GM12892 (cell line): ENCODE measurements around the gene CTF1.
A peak's percentile ranks its signal among the peaks of the same experiment; 100 is the strongest.
"Not testable (repeated sequence)": the region's sequence is repeated elsewhere in the genome, so short reads cannot be mapped to it uniquely, and the experiment has no call there.

Source experiments
- DNase-seq: peaks from one replicate; pipeline ENCODE4 v3.0.0; 2011; ENCODE audit not compliant: insufficient read length
- FAIRE-seq: peaks from 2 replicates; lab custom pipeline; 2011; peaks lifted over from hg19 to GRCh38; lab: Jason Lieb, UNC
- POLR2A ChIP-seq: IDR thresholded peaks from 2 replicates; pipeline ENCODE4 v1.6.1; 2011; ENCODE audit warnings: low read depth, low read length, control low read depth
- POLR2AphosphoS5 ChIP-seq: IDR thresholded peaks from 2 replicates; pipeline ENCODE4 v1.6.1; 2011; ENCODE audit warnings: low read depth, low read length, control low read depth
- TAF1 ChIP-seq: IDR thresholded peaks from 2 replicates; pipeline ENCODE4 v1.6.1; 2011; ENCODE audit warnings: low read depth, mild to moderate bottlenecking, control low read depth, low read length, borderline replicate concordance

The CTF1 gene

DNA sequence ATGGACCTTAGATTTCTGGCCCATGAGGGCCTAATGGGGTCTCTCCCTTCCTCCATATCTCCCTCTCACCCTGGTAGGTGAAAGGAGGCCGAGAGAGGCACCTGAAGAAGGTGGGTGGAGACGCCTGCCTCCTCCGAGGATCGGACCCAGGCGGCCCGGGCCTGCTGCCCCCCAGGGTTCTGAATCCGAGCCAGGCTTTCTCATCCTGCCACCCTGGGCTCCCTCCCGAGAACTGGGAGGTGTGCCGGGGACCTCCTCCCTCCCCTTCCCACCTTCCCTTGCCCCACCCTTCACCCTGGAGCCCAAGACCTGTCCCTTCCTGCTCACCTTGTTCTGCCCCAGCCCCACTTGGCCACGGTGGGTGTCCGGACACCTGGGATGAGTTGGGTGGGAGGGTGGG, 32.0 kb downstream of the CTF1 start:
- TF ChIP-seq POLR2AphosphoS5 = no peak
- no peak for TF ChIP-seq TAF1
- no peak for TF ChIP-seq POLR2A
- DNase-seq (no peak), FAIRE-seq (no peak)

DNA sequence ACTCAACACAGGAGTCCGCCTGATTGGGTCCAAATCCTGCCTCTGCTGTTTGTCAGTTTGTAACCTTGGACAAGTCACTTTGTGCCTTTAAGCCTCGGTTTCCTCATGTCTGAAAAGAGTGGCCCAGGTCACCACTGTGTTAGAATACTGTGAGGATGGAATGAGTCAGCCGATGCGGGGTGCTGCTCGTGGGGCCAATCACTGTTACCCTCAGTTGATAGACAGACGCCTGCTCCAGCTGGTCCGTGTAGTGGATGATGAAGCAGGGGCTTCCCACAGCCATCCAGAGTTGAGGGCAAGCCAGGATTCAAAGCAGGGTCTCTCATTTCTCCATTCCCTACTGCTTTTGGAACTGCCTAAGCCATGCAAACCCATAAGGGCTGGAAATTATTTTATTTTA, 32.8 kb downstream of the CTF1 start:
- FAIRE-seq (no peak), DNase-seq (no peak)
- no peak for TF ChIP-seq TAF1
- no peak for TF ChIP-seq POLR2A
- no peak for TF ChIP-seq POLR2AphosphoS5

DNA sequence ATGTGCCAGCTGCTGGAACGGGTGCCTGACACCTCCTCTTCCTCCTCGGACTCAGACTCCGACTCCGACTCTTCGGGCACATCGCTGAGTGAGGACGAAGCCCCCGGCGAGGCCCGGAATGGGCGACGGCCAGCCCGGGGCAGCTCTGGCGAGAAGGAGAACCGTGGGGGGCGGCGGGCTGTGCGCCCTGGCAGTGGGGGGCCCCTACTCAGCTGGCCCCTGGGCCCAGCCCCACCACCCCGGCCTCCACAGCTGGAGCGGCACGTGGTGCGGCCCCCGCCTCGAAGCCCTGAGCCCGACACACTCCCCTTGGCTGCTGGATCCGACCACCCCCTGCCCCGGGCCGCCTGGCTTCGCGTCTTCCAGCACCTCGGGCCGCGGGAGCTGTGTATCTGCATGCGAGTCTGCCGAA, 33.8 kb downstream of the CTF1 start:
- FAIRE-seq = no peak

DNA sequence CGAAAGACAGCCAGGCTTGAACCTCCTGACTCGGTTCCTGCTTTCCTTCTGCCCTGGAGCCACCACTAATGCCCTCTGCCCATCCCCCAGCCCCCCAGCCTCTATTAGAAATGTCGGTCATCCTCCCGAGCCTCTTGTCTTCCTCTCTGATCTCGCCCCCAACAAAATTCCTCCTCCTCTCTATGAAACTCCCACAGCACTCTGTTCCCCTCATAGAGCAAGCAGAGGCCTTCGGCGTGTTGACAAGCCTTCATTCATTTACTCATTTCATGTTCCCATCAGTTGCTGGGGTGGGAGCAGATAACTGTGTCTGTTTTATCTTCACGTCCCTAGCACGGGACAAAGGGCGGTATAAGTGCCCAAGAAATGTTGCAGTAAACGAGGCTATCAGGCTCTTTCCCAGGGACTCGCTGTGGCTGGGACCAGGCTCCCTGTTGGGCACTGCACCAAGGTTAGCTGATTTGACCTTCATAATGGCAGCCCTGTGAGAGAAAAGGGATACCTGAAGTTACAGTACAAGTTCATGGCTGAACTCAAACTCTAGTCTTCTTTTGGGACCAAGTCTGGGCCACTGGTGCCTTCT, 34.7 kb downstream of the CTF1 start:
- DNase-seq (no peak), FAIRE-seq (no peak)
- no peak for TF ChIP-seq POLR2A
- TF ChIP-seq POLR2AphosphoS5 = no peak
- TF ChIP-seq TAF1 = no peak

More for the DNA sequence above, 33.8 kb downstream of the CTF1 start:
- TF ChIP-seq POLR2AphosphoS5 = no peak
- no peak for TF ChIP-seq POLR2A
- DNase-seq = no peak

DNA sequence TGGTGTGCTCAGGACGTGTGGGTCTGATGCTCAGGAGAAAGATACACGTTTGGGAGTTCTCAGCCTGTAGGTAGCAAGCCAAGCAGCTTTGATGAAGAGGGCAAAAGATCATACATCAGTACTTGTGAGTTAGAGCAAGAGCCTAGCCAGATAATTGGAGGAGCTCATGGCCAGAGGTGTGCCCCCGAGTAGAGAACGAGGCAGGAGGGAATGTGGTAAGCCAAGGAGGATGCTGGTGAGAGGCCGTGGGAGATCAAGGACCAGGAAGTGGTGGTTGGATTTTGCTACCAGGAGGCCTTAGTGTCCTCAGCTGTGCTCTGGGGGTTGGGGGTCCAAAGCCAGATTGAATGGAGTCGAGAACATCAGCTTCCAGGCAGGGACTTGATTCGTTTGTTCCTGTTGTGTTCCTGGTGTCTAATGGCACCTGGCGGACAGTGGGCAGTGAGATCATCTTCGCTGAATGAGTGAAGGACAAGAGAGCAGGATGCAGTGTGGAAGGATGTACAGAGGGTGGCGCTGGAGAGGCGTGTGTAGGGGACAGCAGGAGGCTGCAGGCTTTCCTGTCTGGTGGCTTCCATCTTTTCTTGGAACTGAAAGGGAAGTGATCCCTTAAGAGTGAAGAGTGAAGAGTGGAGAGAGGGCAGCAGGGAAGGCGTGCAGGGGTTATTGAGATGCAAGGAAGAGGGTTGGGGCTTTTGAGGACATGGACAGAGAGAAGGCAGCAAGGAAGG, 38.6 kb downstream of the CTF1 start:
- TF ChIP-seq POLR2A (no peak), TAF1 (no peak), POLR2AphosphoS5 (no peak)
- no peak for DNase-seq
- no peak for FAIRE-seq

DNA sequence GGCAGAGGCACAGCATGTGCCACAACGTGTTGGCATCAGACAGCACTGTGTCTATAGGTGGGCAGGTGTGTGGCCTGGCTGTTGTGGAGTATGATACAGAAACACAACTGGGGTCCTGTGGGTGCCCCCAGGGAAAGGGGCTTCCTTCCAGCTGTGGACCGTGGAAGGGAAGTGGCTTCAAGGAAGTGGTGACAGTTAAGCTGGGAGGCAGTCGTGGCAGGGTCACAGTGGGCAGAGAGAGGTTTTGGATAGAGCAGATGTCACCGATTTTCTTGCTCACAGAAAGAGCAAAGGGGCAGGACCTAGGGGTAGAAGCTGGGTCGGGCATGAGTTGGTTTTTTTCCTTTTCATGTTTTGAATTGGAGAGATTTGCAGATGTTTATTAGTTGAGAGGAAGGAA, 41.3 kb downstream of the CTF1 start:
- FAIRE-seq (no peak), DNase-seq (no peak)
- TF ChIP-seq TAF1 (no peak), POLR2AphosphoS5 (no peak), POLR2A (no peak)

DNA sequence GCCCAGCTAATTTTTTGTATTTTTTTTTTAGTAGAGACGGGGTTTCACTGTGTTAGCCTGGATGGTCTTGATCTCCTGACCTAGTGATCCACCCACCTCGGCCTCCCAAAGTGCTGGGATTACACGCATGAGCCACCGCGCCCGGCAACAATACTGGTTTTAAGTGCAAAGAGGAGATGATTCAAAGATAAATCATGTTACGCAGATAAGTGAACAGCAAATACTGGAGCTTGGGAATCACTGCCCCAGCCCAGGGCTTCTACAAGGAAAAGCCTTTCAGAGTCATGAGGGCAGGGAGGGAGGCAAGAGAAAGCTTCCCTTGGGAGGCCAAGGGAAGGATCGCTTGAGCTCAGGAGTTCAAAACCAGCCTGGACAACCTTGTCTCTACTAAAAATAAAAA, 43.2 kb downstream of the CTF1 start:
- FAIRE-seq, DNase-seq: not testable (repeated sequence)

DNA sequence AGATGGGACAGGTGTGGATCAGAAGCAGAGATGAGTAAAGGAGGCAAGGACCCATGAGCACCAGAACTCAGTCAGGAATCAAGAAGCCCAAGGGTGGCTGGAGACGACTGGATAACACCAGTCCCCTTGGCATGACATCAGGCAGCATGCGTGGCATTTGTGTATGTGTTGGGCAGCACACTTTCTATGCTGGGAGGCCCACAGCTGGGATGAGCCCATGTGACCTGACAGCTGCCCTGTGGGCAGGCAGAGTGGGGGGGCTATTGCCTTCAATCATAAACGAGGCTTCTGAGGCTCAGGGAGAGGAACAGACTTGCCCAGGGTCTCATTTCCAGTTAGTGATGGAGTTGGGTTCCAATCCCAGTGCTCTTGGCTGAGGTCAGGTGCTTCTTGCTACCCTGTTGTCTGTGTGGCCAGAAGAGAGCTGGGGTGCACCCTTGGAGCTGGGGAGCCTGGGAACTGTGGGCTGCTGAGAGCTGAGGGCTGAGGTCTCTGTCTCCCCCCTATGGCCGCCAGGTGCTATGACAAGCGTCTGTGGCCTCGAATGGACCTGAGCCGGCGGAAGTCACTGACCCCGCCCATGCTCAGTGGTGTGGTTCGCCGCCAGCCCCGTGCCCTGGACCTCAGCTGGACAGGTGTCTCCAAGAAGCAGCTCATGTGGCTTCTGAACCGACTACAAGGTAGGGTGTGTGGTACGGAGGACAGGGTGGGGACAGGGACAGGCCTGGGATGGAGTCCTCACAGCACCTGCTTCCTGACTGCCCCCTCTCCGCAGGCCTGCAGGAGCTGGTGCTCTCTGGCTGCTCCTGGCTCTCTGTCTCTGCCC, 45.4 kb downstream of the CTF1 start:
- peak; percentile 96 for FAIRE-seq
- DNase-seq = peak; percentile 96
- no peak for TF ChIP-seq TAF1
- no peak for TF ChIP-seq POLR2A
- TF ChIP-seq POLR2AphosphoS5 = no peak

DNA sequence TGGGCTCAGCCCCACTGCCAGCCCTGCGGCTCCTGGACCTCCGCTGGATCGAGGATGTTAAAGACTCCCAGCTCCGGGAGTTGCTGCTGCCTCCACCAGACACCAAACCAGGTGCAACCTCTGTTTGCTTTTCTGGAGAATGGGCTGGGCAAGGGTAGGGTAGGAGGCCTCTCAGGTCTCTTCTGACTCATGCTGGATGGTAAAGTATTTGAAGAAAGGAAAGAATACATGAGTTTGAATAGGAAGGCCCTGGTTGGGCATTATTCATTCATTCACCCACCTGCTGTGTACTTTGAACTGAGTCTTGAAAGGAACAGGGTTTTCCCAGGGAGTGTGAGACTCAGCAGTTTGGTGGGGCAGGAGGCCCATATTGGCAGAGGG, 46.0 kb downstream of the CTF1 start:
- FAIRE-seq = no peak

DNA sequence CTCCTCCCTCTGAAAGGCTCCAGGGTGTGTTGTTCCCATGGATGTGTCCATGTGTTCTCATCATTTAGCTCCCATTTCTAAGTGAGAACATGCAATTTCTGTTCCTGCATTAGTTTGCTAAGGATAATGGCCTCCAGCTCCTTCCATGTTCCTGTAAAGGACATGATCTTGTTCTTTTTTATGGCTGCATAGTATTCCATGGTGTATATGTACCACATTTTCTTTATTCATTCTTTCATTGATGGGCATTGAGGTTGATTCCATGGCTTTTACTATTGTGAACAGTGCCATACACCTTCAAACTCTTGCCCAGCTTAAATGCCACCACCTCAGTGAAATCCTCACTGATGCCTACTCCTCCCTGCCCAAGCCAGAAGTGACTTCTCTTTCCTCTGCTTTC, 47.9 kb downstream of the CTF1 start:
- no peak for TF ChIP-seq POLR2A
- TF ChIP-seq POLR2AphosphoS5 = no peak
- TF ChIP-seq TAF1 = no peak
- no peak for FAIRE-seq
- DNase-seq = no peak

More for the DNA sequence above, 46.0 kb downstream of the CTF1 start:
- DNase-seq = no peak
- TF ChIP-seq TAF1 = no peak
- no peak for TF ChIP-seq POLR2AphosphoS5
- TF ChIP-seq POLR2A = no peak

DNA sequence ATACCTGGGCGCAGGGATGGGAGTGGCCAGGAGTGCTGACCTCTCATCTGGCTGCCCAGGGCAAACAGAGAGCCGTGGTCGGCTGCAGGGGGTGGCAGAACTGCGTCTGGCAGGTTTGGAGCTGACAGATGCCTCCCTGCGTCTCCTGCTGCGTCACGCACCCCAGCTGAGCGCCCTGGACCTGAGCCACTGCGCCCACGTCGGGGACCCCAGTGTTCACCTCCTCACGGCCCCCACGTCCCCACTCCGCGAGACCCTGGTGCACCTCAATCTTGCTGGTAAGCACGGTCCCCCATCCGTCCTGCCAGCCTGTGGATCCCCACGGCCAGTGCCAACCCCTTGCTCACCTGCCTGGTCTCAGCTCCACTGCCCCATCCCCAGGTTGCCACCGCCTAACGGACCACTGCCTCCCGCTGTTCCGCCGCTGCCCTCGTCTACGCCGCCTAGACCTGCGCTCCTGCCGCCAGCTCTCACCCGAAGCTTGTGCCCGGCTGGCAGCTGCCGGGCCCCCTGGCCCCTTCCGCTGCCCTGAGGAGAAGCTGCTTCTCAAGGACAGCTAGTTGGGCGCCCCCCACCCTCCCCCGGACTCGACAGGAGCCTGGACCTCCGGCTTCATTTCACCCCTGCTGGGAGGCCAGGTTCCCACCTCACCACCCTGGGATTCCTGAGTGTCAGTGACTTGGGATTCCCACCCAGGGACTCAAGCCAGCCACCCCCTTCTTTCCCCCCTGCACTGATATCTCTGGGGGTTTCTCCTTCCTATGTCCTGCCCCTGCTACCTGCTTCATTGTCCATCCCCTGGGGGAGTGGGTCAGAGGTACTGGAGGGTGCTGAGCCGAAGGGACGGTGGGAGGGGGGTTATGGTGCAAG, 50.5 kb downstream of the CTF1 start:
- DNase-seq (no peak), FAIRE-seq (no peak)
- no peak for TF ChIP-seq POLR2AphosphoS5
- no peak for TF ChIP-seq TAF1

DNA sequence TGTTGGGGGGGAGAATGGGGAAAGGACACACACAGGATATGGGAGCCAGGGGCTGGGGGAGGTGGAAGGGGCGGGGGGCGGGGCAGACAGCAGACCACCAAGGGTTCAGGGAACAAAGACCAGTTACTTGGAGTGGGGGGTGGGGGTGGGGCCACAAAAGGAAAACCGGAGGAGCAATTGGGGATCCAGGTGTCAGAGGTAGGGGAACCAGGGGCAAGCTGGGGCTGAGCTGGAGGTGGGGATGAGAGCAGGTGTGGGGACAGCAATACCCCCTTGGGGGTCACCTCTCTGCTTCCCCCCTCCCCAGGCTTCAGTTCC, 51.1 kb downstream of the CTF1 start:
- no peak for DNase-seq
- no peak for FAIRE-seq
- TF ChIP-seq POLR2A (no peak), POLR2AphosphoS5 (no peak), TAF1 (no peak)
